Osteoblast (primary cell): ENCODE data around the gene PSMD1. TPM values are rescaled to one million over a fixed set of nuclear protein-coding genes. Genes with fewer than 3 reads are reported as not detected.

Experiments used
- DNase-seq: peaks from one replicate; pipeline ENCODE4 v3.0.0; 2011; ENCODE audit warnings: low spot score, mixed read lengths; ENCODE audit not compliant: insufficient read length; ENCODE audit errors: missing footprints
- H2AFZ ChIP-seq: 2 replicates; pipeline ENCODE4 v1.6.0; 2011; ENCODE audit warnings: mild to moderate bottlenecking, low read length
- H3K27ac ChIP-seq: 2 replicates; pipeline ENCODE4 v1.5.1; 2011; ENCODE audit warnings: mild to moderate bottlenecking, low read depth, low read length, moderate library complexity
- H3K27me3 ChIP-seq: 2 replicates; pipeline ENCODE4 v1.6.0; 2012; ENCODE audit warnings: mild to moderate bottlenecking, control low read depth, inconsistent platforms, low read length, moderate library complexity; ENCODE audit not compliant: insufficient read depth
- H3K36me3 ChIP-seq: 2 replicates; pipeline ENCODE4 v1.5.1; 2011; ENCODE audit warnings: mild to moderate bottlenecking, low read length, control low read depth, moderate library complexity; ENCODE audit not compliant: insufficient read depth
- H3K4me1 ChIP-seq: 2 replicates; pipeline ENCODE4 v1.5.1; 2011; ENCODE audit warnings: mild to moderate bottlenecking, low read length, control low read depth, moderate library complexity; ENCODE audit not compliant: insufficient read depth
- H3K4me2 ChIP-seq: 2 replicates; pipeline ENCODE4 v1.6.0; 2011; ENCODE audit warnings: mild to moderate bottlenecking, low read length; ENCODE audit not compliant: insufficient read depth
- H3K4me3 ChIP-seq: fragments of 200-600 bp; sonication (generic); 3 replicates; pipeline ENCODE4 v1.5.1; 2012; ENCODE audit warnings: mild to moderate bottlenecking, low read length, inconsistent platforms; ENCODE audit not compliant: insufficient read depth
- H3K79me2 ChIP-seq: 2 replicates; pipeline ENCODE4 v1.6.0; 2012; ENCODE audit warnings: mild to moderate bottlenecking, low read length, control low read depth, inconsistent platforms; ENCODE audit not compliant: insufficient read depth
- H3K9me3 ChIP-seq: 2 replicates; pipeline ENCODE4 v1.5.1; 2011; ENCODE audit warnings: low read depth, low read length, control low read depth
- H4K20me1 ChIP-seq: 2 replicates; pipeline ENCODE4 v1.6.0; 2012; ENCODE audit warnings: mild to moderate bottlenecking, low read length, control low read depth; ENCODE audit not compliant: insufficient read depth
- total RNA-seq: library from RNA; depleted of rRNA; stranded (reverse); fragments of >200 nt; gene quantifications from 2 replicates; pipeline ENCODE4 v1.2.3, GENCODE V29; 2012
- TF ChIP-seq, protein P1 (sequence below): IDR thresholded peaks from 2 replicates; pipeline ENCODE4 v1.5.1; 2011; ENCODE audit warnings: mild to moderate bottlenecking, low read depth, low read length, moderate library complexity; ENCODE audit errors: extremely low read depth

PSMD1 gene
- total RNA-seq, 1 donor, result 112 TPM

DNA sequence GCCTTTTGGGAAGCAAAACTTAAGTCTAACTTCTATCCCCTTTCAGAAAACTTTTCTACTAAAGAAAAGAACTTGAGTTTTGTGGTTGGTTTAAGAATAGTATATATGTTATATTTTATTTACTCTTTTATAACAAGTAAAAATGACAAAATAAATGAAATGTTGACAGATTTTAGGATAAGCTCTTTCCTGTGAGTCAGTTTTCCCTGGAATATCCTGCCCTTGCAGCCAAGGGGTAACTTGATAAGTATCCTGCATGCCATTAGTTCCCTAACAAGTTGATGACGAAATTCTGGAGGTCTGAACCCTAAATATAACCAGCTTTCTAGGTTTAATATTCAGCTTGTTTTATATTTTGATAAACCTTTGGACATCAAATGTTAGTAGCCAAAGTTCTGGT, 75.5 kb downstream of the PSMD1 start:
- peak overlapping the region; percentile 31 for H3K27ac ChIP-seq
- no peaks in the 10 kb centered on the region for H3K9me3 ChIP-seq
- peak overlapping the region; percentile 15 for H3K4me2 ChIP-seq
- H2AFZ ChIP-seq, result no peak overlapping the region
- no peaks in the 10 kb centered on the region for H3K27me3 ChIP-seq
- no peak overlapping the region for H3K4me3 ChIP-seq
- no peak for DNase-seq
- H4K20me1 ChIP-seq, result peaks cover 5% of the 10 kb centered on the region
- no peaks in the 10 kb centered on the region for H3K36me3 ChIP-seq
- TF ChIP-seq, protein P1, sequence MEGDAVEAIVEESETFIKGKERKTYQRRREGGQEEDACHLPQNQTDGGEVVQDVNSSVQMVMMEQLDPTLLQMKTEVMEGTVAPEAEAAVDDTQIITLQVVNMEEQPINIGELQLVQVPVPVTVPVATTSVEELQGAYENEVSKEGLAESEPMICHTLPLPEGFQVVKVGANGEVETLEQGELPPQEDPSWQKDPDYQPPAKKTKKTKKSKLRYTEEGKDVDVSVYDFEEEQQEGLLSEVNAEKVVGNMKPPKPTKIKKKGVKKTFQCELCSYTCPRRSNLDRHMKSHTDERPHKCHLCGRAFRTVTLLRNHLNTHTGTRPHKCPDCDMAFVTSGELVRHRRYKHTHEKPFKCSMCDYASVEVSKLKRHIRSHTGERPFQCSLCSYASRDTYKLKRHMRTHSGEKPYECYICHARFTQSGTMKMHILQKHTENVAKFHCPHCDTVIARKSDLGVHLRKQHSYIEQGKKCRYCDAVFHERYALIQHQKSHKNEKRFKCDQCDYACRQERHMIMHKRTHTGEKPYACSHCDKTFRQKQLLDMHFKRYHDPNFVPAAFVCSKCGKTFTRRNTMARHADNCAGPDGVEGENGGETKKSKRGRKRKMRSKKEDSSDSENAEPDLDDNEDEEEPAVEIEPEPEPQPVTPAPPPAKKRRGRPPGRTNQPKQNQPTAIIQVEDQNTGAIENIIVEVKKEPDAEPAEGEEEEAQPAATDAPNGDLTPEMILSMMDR, result no peak
- peaks cover 26% of the 10 kb centered on the region for H3K4me1 ChIP-seq
- peaks cover 39% of the 10 kb centered on the region for H3K79me2 ChIP-seq

DNA sequence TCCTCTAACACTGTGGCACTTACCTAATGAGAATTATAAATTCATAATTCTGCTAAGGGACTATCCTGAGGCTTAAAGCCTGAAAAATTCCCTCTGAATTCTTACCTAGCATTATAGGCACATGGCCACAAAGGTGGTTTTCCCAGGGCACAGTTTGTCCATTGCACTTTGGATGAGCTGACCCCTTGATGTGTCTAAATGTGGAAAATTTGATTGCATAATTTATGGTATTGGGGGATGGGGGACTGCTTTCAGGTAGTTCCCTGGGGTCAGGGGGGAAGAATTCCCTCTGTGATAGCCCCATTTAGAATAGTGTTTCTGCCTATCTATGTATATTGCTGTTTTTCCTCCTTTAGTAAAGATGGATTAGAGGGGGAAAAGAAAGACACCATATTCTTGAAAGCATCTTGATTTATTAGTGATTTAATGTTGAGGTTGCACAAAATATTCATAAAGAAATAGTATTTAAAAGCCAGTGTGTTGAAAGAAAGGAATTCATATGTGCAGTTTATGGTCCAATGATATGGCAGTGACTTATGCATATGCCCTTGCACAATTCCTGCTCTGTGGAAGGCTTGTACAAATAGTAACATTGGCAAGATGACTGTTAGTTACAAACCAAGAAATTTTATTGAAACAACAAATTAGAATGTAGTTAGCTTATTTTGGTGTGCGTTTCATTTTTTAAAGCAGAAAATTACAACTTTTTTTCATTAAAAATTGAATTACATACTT, 76.9 kb downstream of the PSMD1 start:
- TF ChIP-seq, protein P1, result no peak
- peaks cover 29% of the 10 kb centered on the region for H3K4me1 ChIP-seq
- H3K27ac ChIP-seq, result peak overlapping the region; percentile 32
- H3K36me3 ChIP-seq, result no peaks in the 10 kb centered on the region
- H3K9me3 ChIP-seq, result no peaks in the 10 kb centered on the region
- H3K4me2 ChIP-seq, result no peak overlapping the region
- peak; percentile 19 for DNase-seq
- no peak overlapping the region for H2AFZ ChIP-seq
- peaks cover 5% of the 10 kb centered on the region for H4K20me1 ChIP-seq
- H3K79me2 ChIP-seq, result peaks cover 45% of the 10 kb centered on the region
- H3K4me3 ChIP-seq, result no peak overlapping the region
- no peaks in the 10 kb centered on the region for H3K27me3 ChIP-seq

DNA sequence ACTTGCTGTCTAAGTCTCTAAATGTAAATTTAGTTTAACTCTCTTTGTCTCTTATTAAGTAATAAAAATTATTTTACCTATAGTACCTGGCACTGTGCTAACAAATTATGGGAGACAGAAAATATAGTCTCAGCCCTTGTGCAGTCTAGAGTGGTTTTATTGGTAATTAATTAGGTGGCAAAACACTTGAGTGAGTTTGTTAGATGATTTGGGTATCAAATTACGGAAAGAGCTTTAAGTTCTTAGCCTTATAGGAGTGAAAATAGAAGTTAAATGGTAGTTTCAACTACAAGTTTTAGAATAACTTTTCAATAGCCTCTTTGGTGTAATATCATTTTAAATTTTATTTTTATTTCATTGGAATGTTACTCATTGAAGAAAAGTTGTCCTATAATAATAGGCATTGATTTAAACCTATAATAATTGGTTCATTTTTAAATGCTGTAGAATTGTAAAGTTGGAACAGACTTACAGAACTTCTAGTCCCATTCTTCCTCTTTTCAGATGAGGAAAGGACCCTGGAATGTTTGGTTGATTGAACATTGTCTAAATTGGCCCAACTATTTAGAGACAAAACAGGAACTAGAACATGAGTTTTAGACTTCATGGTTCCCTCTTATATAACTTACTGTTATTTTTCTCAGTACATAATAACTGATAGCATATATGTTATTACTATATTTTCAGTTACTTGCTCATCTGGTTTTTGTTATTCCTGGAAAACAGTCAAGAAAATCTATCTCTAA, 78.4 kb downstream of the PSMD1 start:
- H3K4me1 ChIP-seq, result peaks cover 34% of the 10 kb centered on the region

More for the DNA sequence above, 78.4 kb downstream of the PSMD1 start:
- Histone ChIP-seq H2AFZ (no peak overlapping the region), H3K27me3 (no peaks in the 10 kb centered on the region), H3K4me2 (no peak overlapping the region), H4K20me1 (peaks cover 5% of the 10 kb centered on the region), H3K27ac (no peak overlapping the region), H3K4me3 (no peak overlapping the region), H3K36me3 (no peaks in the 10 kb centered on the region), H3K79me2 (peaks cover 45% of the 10 kb centered on the region), H3K9me3 (no peaks in the 10 kb centered on the region)
- TF ChIP-seq, protein P1, result no peak
- DNase-seq, result no peak
